Measurements from ENCODE around the gene EPHA7. TPM values are rescaled to one million over a fixed set of nuclear protein-coding genes. Genes with fewer than 3 reads are reported as not detected.

The EPHA7 gene
- total RNA-seq, 2 donors from 2014 or later: 0.26 to 0.33 TPM

- Histone ChIP-seq H3K4me1 (peaks cover 7% of the 10 kb centered on the region), H3K4me3 (no peak overlapping the region), H3K36me3 (replicated peaks in 1 of 2; ENCODE audit: insufficient read depth in 1 of 2, low read depth in 2 of 2) (no peaks in the 10 kb centered on the region), H3K9me3 (no peaks in the 10 kb centered on the region), H3K27me3 (no peaks in the 10 kb centered on the region), H3K27ac (no peak overlapping the region)
- WGBS, 2 donors: 72 to 74% methylated on average over 4 of the region's 4 CpGs
- DNase-seq: no peak
- TF ChIP-seq CTCF (IDR thresholded peaks at IDR 0.05) (no peak), POLR2A (IDR thresholded peaks at IDR 0.05) (no peak)
- no peak for ATAC-seq
- intact Hi-C loops (cut with DNase I): no loop called here
These were observed 197.1 kb downstream of the EPHA7 start for GRCh38 chr6:93222071-93222851.

GRCh38 chr6:93219447-93219846 is 199.9 kb downstream of the EPHA7 start:
- 20 to 47% methylated on average over 1 of the region's 1 CpG for WGBS, 2 donors
- H3K4me1 ChIP-seq: no peaks in the 10 kb centered on the region
- no peaks in the 10 kb centered on the region for H3K36me3 ChIP-seq (replicated peaks in 1 of 2; ENCODE audit: insufficient read depth in 1 of 2, low read depth in 2 of 2)
- no peaks in the 10 kb centered on the region for H3K27me3 ChIP-seq
- H3K4me3 ChIP-seq: no peak overlapping the region
- DNase-seq (no peak), ATAC-seq (no peak)
- no peak overlapping the region for H3K27ac ChIP-seq
- intact Hi-C loops (cut with DNase I): no loop called here
- H3K9me3 ChIP-seq: no peaks in the 10 kb centered on the region
- TF ChIP-seq POLR2A (IDR thresholded peaks at IDR 0.05) (no peak), CTCF (IDR thresholded peaks at IDR 0.05) (no peak)

GRCh38 chr6:93218096-93218495 is 201.3 kb downstream of the EPHA7 start:
- ATAC-seq (no peak), DNase-seq (no peak)
- TF ChIP-seq CTCF (IDR thresholded peaks at IDR 0.05): no peak
- Histone ChIP-seq H3K4me3 (no peak overlapping the region), H3K27me3 (no peaks in the 10 kb centered on the region), H3K4me1 (no peaks in the 10 kb centered on the region), H3K27ac (no peak overlapping the region), H3K36me3 (replicated peaks in 1 of 2; ENCODE audit: insufficient read depth in 1 of 2, low read depth in 2 of 2) (no peaks in the 10 kb centered on the region), H3K9me3 (no peaks in the 10 kb centered on the region)
- intact Hi-C loops (cut with DNase I): no loop called here
- 40 to 47% methylated on average over 2 of the region's 2 CpGs for WGBS, 2 donors

GRCh38 chr6:93213028-93213427 is 206.3 kb downstream of the EPHA7 start:
- DNase-seq: no peak
- no peaks in the 10 kb centered on the region for H3K27me3 ChIP-seq
- no peak overlapping the region for H3K27ac ChIP-seq
- WGBS, 2 donors: 67 to 68% methylated on average over 2 of the region's 2 CpGs
- intact Hi-C loops (cut with DNase I): no loop called here
- H3K4me3 ChIP-seq: no peak overlapping the region
- H3K4me1 ChIP-seq: no peaks in the 10 kb centered on the region
- TF ChIP-seq CTCF (IDR thresholded peaks at IDR 0.05) (no peak), POLR2A (IDR thresholded peaks at IDR 0.05) (no peak)
- H3K36me3 ChIP-seq (replicated peaks in 1 of 2; ENCODE audit: insufficient read depth in 1 of 2, low read depth in 2 of 2): no peaks in the 10 kb centered on the region
- H3K9me3 ChIP-seq: no peaks in the 10 kb centered on the region
- no peak for ATAC-seq

GRCh38 chr6:93210908-93211307 is 208.5 kb downstream of the EPHA7 start:
- TF ChIP-seq CTCF (IDR thresholded peaks at IDR 0.05): no peak
- TF ChIP-seq POLR2A (IDR thresholded peaks at IDR 0.05): no peak
- Histone ChIP-seq H3K36me3 (replicated peaks in 1 of 2; ENCODE audit: insufficient read depth in 1 of 2, low read depth in 2 of 2) (no peaks in the 10 kb centered on the region), H3K4me3 (no peak overlapping the region), H3K9me3 (no peaks in the 10 kb centered on the region), H3K27ac (no peak overlapping the region), H3K4me1 (no peaks in the 10 kb centered on the region), H3K27me3 (no peaks in the 10 kb centered on the region)
- intact Hi-C loops (cut with DNase I): no loop called here
- no peak for DNase-seq
- ATAC-seq: no peak

All from body of pancreas (tissue), 4 donors.